H1 (cell line): ENCODE data around the gene ELL2.

ENCODE experiments used
- TBP ChIP-seq: IDR thresholded peaks from 2 replicates; pipeline ENCODE4 v1.6.1; 2011; ENCODE audit warnings: low read depth, low read length, improper control_type of control experiment
- YY1 ChIP-seq: IDR thresholded peaks from 2 replicates; pipeline ENCODE4 v1.6.1; 2011; ENCODE audit warnings: low read depth, mild to moderate bottlenecking, low read length

- TF ChIP-seq YY1 = no peak
- TF ChIP-seq TBP = no peak
Measured at GRCh38 chr5:95984287-95984938, 22.8 kb upstream of the ELL2 start.
